WERI-Rb-1 (cell line): ENCODE measurements around the gene NMU.
"Not testable (repeated sequence)": the region's sequence is repeated elsewhere in the genome, so short reads cannot be mapped to it uniquely, and the experiment has no call there.

Experiments used
- DNase-seq: peaks from one replicate; pipeline ENCODE4 v3.0.0-alpha.2; 2020
- H3K27ac ChIP-seq: fragments of 250-450 bp; sonication (Bioruptor Pico); 2 replicates; pipeline ENCODE4 v1.5.1; 2020; ENCODE audit warnings: mild to moderate bottlenecking, moderate library complexity
- H3K27me3 ChIP-seq: fragments of 250-450 bp; sonication (Bioruptor Pico); 2 replicates; pipeline ENCODE4 v1.5.1; 2021; ENCODE audit warnings: mild to moderate bottlenecking, low read depth, moderate library complexity; ENCODE audit not compliant: insufficient read depth, severe bottlenecking
- H3K36me3 ChIP-seq: fragments of 250-450 bp; sonication (Bioruptor Pico); 2 replicates; pipeline ENCODE4 v1.5.1; 2020; ENCODE audit warnings: mild to moderate bottlenecking, moderate library complexity
- H3K4me3 ChIP-seq: 2 replicates; pipeline ENCODE4 v1.5.1; 2011; ENCODE audit warnings: low read depth, mild to moderate bottlenecking, control low read depth, low read length
- H3K9me3 ChIP-seq: fragments of 250-450 bp; sonication (Bioruptor Pico); 2 replicates; pipeline ENCODE4 v1.5.1; 2021; ENCODE audit warnings: mild to moderate bottlenecking, moderate library complexity; ENCODE audit not compliant: severe bottlenecking
- CTCF ChIP-seq: IDR thresholded peaks from 2 replicates; pipeline ENCODE4 v1.5.1; 2011; ENCODE audit warnings: low read depth, mild to moderate bottlenecking, control low read depth, inconsistent platforms, low read length

Gene NMU

GRCh38 chr4:55592014-55592413 is 44.1 kb downstream of the NMU start, which contains the start of gene PDCL2:
TSS of gene PDCL2 (minus strand) at chr4:55592245. CDS start at chr4:55592109, 136 bp downstream.
- Histone ChIP-seq H3K9me3 (no peaks in the 10 kb centered on the region), H3K36me3 (no peaks in the 10 kb centered on the region), H3K4me3 (no peak within 1 kb of the TSS), H3K27me3 (no peaks in the 10 kb centered on the region), H3K27ac (no peak within 1 kb of the TSS)
- no peak for TF ChIP-seq CTCF
- DNase-seq, result no peak

GRCh38 chr4:55588160-55588559 is 47.9 kb downstream of the NMU start:
- no peaks in the 10 kb centered on the region for H3K27me3 ChIP-seq
- H3K9me3 ChIP-seq, result peaks cover 3% of the 10 kb centered on the region
- no peak for TF ChIP-seq CTCF
- no peak overlapping the region for H3K27ac ChIP-seq
- no peak for DNase-seq
- H3K36me3 ChIP-seq, result no peaks in the 10 kb centered on the region
- H3K4me3 ChIP-seq, result no peak overlapping the region

- H3K27me3 ChIP-seq, H3K9me3 ChIP-seq, H3K27ac ChIP-seq, H3K36me3 ChIP-seq, DNase-seq, H3K4me3 ChIP-seq: not testable (repeated sequence)
Measured at GRCh38 chr4:55582773-55583172, 53.3 kb downstream of the NMU start.

GRCh38 chr4:55578341-55579010 is 57.6 kb downstream of the NMU start:
- TF ChIP-seq CTCF, result no peak
- Histone ChIP-seq H3K27me3 (no peaks in the 10 kb centered on the region), H3K27ac (no peak overlapping the region), H3K9me3 (peaks cover under 1% of the 10 kb centered on the region), H3K4me3 (no peak overlapping the region), H3K36me3 (no peaks in the 10 kb centered on the region)
- DNase-seq, result no peak

- H3K36me3 ChIP-seq, result no peaks in the 10 kb centered on the region
- no peaks in the 10 kb centered on the region for H3K9me3 ChIP-seq
- no peak overlapping the region for H3K4me3 ChIP-seq
- H3K27me3 ChIP-seq, result no peaks in the 10 kb centered on the region
- DNase-seq, result no peak
- no peak for TF ChIP-seq CTCF
- no peak overlapping the region for H3K27ac ChIP-seq
Measured at GRCh38 chr4:55575513-55575912, 60.6 kb downstream of the NMU start.

- H3K27ac ChIP-seq, result no peak overlapping the region
- H3K4me3 ChIP-seq, result no peak overlapping the region
- no peaks in the 10 kb centered on the region for H3K9me3 ChIP-seq
- no peak for DNase-seq
- H3K36me3 ChIP-seq, result no peaks in the 10 kb centered on the region
- H3K27me3 ChIP-seq, result no peaks in the 10 kb centered on the region
- TF ChIP-seq CTCF, result no peak
Measured at GRCh38 chr4:55574252-55574651, 61.8 kb downstream of the NMU start.
